Body of pancreas (tissue), 4 donors: Measurements from ENCODE around the gene MAGOH.

ENCODE experiments used
- POLR2A ChIP-seq, 3 donors: fragments of 450-650 bp; IDR thresholded peaks; one replicate each; pipeline ENCODE4 v1.6.1; 2016; ENCODE audit warnings: antibody characterized with exemption in 3 of 3, mild to moderate bottlenecking in 2 of 3
- TF ChIP-seq, protein P1 (sequence below), 7 experiments: fragments of 450-650 bp in 4 of 7; fragments of 200-600 bp in 3 of 7; sonication (generic) in 3 of 7; IDR thresholded peaks; one replicate each; pipeline ENCODE4 v1.5.1; 2016 to 2019; ENCODE audit warnings: antibody characterized with exemption in 7 of 7

DNA sequence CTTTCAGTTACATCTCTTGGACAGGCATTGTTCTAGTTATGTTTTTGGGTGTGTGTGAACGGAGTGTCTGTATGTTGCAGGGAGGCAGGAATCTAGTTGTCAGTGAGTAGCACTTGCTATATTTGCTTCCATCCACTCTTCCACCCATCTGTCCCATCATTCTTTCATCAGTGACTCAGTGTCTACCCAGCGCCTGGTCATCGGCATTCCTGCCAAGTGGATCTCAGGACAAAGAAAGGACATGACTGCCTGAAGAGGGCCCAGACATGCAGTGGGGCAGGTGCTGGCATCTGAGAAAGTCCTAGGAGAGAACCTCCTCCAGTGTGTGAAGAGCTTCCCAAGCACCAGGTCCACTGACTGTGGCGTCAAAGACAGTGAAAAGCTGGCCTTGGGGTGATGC lies 27.3 kb upstream of the MAGOH start:
- TF ChIP-seq, protein P1, sequence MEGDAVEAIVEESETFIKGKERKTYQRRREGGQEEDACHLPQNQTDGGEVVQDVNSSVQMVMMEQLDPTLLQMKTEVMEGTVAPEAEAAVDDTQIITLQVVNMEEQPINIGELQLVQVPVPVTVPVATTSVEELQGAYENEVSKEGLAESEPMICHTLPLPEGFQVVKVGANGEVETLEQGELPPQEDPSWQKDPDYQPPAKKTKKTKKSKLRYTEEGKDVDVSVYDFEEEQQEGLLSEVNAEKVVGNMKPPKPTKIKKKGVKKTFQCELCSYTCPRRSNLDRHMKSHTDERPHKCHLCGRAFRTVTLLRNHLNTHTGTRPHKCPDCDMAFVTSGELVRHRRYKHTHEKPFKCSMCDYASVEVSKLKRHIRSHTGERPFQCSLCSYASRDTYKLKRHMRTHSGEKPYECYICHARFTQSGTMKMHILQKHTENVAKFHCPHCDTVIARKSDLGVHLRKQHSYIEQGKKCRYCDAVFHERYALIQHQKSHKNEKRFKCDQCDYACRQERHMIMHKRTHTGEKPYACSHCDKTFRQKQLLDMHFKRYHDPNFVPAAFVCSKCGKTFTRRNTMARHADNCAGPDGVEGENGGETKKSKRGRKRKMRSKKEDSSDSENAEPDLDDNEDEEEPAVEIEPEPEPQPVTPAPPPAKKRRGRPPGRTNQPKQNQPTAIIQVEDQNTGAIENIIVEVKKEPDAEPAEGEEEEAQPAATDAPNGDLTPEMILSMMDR (IDR thresholded peaks at IDR 0.05), result no peak
- no peak for TF ChIP-seq POLR2A (IDR thresholded peaks at IDR 0.05)
